Measurements from ENCODE around the gene SPIN4.
A peak's percentile ranks its signal among the peaks of the same experiment; 100 is the strongest.
"Not testable (repeated sequence)": the region's sequence is repeated elsewhere in the genome, so short reads cannot be mapped to it uniquely, and the experiment has no call there.

SPIN4 gene

DNA sequence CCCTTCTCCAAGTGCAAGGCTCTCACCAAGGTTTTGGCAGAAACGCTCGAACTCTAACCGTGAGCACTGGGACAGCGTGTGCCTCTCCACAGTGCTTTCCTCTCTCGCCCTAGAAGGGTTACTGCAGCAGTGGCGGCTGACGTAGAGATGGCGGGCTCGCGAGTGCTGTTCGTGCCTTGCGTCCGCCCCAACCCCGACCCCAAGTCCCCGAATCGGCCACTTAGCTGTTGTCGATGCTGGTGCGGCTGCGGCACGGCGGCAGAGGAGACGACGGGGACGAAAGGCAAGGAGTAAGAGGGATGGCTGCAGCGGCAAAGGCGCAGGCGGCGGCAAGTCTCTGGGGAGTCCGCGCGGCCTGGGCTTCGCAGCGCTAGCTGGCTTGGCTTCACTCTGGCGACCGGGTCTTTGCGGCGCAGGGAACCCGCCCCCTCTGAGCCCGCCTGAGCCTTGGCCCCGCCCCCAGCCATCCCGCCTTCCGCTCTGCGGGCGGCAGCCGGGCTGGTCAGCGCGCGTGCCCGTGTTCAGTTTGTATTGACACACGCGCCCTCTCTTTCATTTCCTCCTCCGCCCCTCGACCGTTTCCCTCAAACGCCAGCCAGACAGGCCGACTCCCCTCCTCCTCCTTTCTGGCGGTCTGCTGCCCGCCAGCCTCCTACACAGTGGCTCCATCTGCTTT lies at the start of gene SPIN4:
TSS of gene SPIN4 (minus strand) at position 392 of the 676 bp plus-strand sequence. CDS start 513 bp downstream, outside the sequence.
- peak; percentile 85 for DNase-seq

DNA sequence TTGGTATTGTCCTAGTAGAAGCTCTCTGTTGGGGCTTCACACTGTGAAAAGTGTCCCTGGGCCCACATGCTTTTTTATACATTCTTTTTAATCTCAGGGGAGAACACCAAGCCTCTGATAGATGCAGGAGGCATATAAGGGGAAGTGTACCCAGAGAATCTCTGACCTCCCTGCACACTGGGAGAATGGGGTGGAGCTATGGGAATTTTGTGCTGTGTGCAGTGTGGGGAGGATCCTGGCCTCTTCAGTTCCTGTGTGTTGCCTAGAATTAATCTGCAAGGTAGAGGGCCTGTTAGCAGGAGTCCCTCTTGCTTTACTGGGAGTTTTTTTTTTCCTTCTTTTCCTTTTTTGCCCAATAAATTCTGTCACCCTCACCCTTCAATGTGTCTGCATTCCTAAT lies 49.2 kb upstream of the SPIN4 start:
- no peak for DNase-seq

DNA sequence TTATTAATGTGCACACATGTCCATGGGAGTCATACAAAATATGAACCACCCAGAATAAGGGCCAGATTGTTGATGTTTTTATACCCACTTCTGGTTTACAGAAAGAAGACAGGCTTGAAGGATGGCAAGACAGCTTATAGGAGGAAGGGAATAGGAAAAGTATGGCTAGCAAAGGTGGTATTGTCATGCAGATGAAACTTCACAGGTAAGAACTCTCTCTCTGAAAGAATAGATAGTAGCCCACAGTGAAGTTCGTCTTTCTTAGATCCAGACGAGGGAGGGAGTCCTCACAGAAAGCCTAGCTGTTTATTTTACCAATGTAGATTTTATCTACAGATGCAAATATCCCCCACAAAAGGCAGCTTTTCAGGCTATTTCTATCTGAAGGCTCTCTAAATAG lies 43.7 kb upstream of the SPIN4 start:
- no peak for DNase-seq

DNA sequence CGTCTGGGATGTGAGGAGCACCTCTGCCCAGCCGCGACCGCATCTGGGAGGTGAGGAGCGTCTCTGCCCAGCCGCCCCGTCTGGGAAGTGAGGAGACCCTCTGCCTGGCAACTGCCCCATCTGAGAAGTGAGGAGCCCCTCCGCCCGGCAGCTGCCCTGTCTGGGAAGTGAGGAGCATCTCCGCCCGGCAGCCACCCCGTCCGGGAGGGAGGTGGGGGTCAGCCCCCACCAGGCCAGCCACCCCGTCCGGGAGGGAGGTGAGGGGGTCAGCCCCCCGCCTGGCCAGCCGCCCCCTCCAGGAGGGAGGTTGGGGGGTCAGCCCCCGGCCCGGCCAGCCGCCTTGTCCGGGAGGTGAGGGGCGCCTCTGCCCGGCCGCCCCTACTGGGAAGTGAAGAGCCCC lies 42.0 kb upstream of the SPIN4 start:
- DNase-seq, result not testable (repeated sequence)

DNA sequence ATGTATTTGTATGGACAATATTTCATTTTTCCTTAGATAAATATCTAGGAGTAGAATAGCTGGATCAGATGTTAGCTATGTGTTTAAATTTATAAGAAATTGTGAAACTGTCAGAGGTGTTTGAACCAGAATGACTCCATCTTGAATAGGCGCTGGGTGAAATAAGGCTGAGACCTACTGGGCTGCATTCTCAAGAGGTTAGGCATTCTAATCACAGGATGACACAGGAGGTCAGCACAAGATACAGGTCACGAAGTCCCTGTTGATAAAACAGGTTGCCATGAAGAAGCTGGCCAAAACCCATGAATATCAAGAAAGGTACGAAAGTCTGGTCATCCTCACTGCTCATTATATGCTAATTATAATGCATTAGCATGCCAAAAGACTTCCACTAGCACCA lies 36.3 kb upstream of the SPIN4 start:
- DNase-seq, result no peak

DNA sequence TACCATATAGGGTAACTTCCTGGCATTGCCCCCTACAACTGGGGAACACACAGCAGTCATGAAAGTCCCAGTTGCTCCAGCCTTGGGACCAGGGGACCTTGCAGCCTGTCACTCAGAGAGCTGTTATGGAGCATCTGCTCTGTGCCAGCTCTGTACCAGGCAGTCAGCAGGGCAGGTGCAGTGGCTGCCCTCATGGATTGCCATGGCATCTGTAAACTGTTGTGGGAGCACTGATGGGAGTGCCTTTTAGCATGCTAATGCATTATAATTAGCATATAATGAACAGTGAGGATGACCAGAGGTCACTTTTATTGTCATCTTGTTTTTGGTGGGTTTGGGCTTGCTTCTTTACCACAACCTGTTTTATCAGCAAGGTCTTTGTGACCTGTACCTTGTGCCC lies 33.1 kb upstream of the SPIN4 start:
- DNase-seq, result not testable (repeated sequence)

DNA sequence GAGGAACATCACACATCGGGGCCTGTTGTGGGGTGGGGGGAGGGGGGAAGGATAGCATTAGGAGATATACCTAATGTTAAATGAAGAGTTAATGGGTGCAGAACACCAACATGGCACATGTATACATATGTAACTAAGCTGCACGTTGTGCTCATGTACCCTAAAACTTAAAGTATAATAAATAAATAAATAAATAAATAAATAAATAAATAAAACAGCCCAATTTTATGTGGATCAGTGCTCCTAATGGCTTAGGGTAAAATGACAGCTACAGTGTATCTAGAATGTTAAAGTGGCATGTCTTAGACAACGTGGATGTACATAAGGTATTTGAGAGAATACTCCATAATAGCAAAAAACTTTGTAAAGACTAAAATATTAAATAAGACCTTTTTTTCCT lies 21.9 kb upstream of the SPIN4 start:
- DNase-seq, result not testable (repeated sequence)

DNA sequence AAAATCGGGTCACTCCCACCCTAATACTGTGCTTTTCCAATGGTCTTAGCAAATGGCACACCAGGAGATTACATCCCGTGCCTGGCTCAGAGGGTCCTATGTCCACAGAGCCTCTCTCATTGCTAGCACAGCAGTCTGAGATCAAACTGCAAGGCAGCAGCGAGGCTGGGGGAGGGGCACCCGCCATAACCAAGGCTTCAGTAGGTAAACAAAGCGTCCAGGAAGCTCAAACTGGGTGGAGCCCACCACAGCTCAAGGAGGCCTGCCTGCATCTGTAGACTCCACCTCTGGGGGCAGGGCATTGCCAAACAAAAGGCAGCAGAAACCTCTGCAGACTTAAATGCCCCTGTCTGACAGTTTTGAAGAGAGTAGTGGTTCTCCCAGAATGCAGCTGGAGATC lies 16.6 kb upstream of the SPIN4 start:
- not testable (repeated sequence) for DNase-seq

DNA sequence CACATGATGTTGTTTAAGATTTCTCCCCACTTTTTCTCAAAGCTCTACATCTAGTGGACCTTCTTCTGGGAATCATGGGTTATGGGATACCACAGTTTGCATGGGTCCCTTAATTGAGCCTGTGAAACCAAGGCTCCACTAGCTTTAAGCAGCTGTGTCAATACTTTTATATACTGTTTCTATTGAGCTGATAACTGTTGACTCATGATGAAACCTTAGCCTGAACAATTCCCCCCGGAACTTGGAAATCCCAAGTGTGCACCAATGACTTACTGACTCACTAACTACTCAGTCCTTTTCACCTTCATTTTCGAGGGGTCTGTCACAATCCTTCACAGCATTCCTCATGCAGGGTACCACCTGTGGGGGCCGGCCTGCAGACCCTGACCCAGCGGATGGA lies 12.7 kb upstream of the SPIN4 start:
- DNase-seq, result no peak

DNA sequence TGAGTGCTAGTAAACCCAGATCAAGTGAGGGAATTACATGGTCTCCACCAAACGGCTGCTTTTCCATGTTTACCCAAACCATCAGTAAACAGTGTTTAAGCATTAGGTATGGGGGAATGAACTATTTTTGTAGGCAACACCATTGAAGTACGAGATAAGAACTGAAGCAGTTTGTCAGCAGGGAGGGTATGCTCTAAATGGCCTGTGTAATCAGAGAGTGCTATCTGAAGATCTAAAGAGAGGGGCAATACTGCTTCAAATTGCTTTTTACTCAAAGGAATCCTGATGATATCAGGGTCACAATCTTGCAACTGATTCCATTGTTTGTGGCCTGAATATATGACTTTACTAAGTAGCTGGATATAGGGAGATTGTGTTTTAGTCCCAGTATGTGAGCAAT lies 10.4 kb upstream of the SPIN4 start:
- no peak for DNase-seq

DNA sequence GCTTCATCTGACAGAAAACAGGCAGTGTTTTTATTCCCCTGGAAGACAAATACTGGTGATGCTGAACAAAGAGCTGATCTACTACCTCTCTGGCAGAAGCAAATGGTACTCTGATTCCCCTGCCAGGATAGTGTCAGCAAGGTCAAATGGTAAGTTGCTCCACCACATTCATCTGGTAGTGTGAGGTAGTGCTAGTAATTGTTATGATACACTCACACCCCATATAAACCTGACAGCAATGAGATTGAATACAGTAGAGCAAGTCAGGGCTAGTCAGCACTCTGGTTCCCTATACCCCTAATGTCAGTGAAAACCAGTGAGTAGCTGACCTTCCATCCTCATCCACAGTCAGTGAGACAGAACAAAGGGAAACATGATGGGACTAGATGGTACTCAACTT lies 3.4 kb upstream of the SPIN4 start:
- no peak for DNase-seq

DNA sequence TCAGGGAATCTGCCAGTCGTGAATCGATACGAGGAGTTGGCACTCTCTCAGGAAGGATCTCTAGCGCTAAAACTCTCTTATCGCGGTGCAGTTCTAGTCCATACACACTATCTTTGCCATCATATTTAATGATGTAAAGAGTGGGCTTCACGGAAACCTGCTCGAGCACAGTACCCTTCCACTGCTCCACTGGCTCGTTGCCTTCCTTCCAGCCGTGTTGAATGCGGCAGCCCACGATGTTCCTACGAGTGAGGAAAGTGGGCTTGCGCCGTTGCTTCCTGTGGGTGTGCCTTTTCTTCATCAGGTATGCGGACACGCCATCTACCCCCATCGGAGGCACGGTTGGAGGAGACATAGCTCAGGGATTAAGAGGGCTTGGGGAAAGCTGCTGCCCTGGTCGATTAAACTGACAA lies 661 bp downstream of the SPIN4 start:
- peak; percentile 60 for DNase-seq

DNA sequence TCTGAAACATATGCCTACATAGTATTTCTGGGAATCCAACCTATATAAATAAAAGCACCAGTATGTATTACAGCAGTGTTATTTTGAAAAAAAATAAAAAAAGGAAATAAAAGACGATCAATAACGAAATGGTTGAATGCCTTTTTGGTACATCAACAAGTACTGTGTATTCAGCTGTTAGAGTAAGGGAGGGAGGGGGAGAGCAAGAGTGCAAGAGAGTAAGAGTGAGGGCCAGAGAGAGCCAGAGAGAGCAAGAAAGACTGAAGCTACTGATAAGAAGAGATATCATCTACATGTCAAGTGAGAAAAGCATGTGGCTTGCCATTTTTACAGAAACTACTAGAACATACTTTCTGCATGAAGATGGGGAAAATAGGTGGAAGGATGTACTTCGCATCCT lies 1.8 kb downstream of the SPIN4 start:
- peak; percentile 22 for DNase-seq

DNA sequence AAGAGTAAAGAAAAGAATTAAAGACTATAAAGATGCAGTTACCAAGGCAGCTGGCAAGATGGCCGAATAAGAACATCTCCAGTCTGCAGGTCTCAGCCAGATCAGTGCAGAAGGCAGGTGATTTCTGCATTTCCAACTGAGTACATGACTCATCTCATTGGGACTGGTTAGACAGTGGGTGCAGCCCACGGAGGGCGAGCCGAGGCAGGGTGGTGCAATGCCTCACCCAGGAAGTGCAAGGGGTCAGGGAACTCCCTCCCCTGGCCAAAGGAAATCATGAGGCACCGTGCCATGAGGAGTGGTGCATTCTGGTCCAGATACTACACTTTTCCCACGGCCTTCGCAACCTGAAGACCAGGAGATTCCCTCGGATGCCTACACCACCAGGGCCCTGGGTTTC lies 20.5 kb downstream of the SPIN4 start:
- DNase-seq, result no peak

DNA sequence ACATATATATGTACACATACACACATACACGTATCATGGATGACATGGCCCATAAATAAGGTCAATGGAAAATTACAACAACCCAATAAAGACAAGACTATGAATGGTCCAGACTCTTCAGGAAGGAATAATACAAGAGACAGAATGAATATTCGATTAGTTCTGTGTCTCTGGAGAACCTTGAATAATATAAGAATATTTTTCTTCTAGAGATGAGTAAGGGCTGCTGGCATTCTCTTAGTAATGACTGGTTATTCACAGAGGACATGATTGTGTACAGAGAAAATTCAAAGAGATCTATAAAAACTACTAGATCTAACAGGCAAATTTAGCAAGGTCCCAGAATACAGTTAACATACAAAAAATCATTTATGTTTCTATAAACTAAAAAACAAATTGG lies 23.3 kb downstream of the SPIN4 start:
- no peak for DNase-seq

DNA sequence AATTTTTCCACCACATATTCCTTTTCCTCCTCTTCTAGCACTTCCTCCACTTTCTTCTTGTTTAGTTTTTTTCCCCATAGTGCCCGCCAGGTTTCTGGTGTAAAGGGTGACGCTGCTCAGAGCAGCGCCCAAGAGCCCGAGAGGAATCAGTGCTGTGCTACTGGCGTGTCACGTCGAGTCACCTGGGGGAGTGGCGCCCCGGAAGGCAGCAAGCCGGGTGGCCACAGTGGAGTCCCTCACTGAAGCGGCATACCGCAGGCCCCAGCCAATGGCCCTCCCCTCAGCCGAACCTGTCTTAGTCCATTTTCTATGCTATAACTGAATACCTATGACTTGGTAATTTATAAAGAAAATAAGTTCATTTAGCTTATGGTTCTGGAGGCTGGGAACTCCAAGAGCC lies 51.5 kb downstream of the SPIN4 start:
- DNase-seq, result no peak

All from NCI-H524 treated with DMSO at 0.1 percent for 48 hours (cell line).